Neural cell (in vitro differentiated cells): Measurements from ENCODE around the gene VSIG10L2.

Source experiments
- CTCF ChIP-seq: fragments of 450-650 bp; IDR thresholded peaks from 2 replicates; pipeline ENCODE4 v1.5.1; 2014; ENCODE audit warnings: antibody characterized with exemption, mild to moderate bottlenecking, moderate library complexity; ENCODE audit not compliant: poor library complexity, severe bottlenecking
- EP300 ChIP-seq: fragments of 450-650 bp; conservative IDR thresholded peaks from 2 replicates; pipeline ENCODE4 v1.6.1; 2014; ENCODE audit warnings: antibody characterized with exemption, mild to moderate bottlenecking, moderate library complexity; ENCODE audit not compliant: poor library complexity, severe bottlenecking
- EZH2 ChIP-seq: fragments of 200-600, 300-800 bp; shearing (Covaris generic), sonication (generic); IDR thresholded peaks from 2 replicates; pipeline ENCODE4 v1.6.1; 2014; ENCODE audit warnings: antibody characterized with exemption, low read length, borderline replicate concordance, mild to moderate bottlenecking; ENCODE audit not compliant: insufficient read depth, poor library complexity, severe bottlenecking
- MXI1 ChIP-seq: fragments of 450-650 bp; conservative IDR thresholded peaks from 2 replicates; pipeline ENCODE4 v1.6.1; 2014; ENCODE audit warnings: antibody characterized with exemption, mild to moderate bottlenecking; ENCODE audit not compliant: poor library complexity, severe bottlenecking
- POLR2AphosphoS5 ChIP-seq: IDR thresholded peaks from 2 replicates; pipeline ENCODE4 v1.6.1; 2012
- RAD21 ChIP-seq: fragments of 450-650 bp; conservative IDR thresholded peaks from 2 replicates; pipeline ENCODE4 v1.6.1; 2014; ENCODE audit warnings: antibody characterized with exemption, mild to moderate bottlenecking, moderate library complexity
- REST ChIP-seq: IDR thresholded peaks from 2 replicates; pipeline ENCODE4 v1.6.1; 2012; ENCODE audit warnings: borderline replicate concordance
- TAF1 ChIP-seq: IDR thresholded peaks from 2 replicates; pipeline ENCODE4 v1.6.1; 2012; ENCODE audit warnings: low read depth

GRCh38 chr11:125942771-125943428 is 2.9 kb upstream of the VSIG10L2 start:
- TF ChIP-seq TAF1 (no peak), EZH2 (no peak), CTCF (no peak), REST (no peak), POLR2AphosphoS5 (no peak), RAD21 (no peak), EP300 (no peak), MXI1 (no peak)
